ENCODE data around the gene CHST11. TPM values are rescaled to one million over a fixed set of nuclear protein-coding genes. Genes with fewer than 3 reads are reported as not detected.

CHST11 gene
- total RNA-seq, 1 experiment from 2014 or later = 6.7 TPM

DNA sequence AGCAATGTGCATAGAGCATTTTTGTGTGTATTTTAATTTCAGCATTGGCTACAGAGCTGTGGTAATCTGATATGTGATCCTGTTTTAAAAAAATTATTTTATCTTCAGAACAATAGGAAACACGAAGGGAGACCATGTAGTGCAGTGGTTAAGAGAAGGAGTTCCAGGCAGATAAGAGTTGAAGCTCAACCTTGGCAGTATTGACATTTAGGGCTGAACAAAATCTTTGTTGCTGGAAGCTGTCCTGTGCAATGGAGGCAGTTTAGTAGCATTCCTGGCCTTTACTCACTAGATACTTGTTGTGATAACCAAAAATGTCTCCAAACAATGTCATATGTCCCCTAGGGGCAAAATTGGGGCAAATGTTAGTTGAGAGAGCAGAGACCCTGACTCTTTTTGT lies 59.2 kb downstream of the CHST11 start:
- Histone ChIP-seq H3K23me2 (ENCODE audit: insufficient read length, low read depth, low read length, poor library complexity, severe bottlenecking) (no peaks in the 10 kb centered on the region), H2BK12ac (ENCODE audit: insufficient read length, low read depth, low read length) (no peak overlapping the region), H3K23ac (ENCODE audit: insufficient read length, low read depth, low read length) (no peak overlapping the region), H2AFZ (ENCODE audit: low read length) (no peak overlapping the region), H3K79me2 (ENCODE audit: insufficient read depth, low read length) (no peaks in the 10 kb centered on the region), H2BK20ac (ENCODE audit: low read depth, low read length, poor library complexity, severe bottlenecking) (no peak overlapping the region), H3K14ac (ENCODE audit: insufficient read depth, low read length) (no peak overlapping the region), H4K5ac (ENCODE audit: insufficient read length, low read depth, low read length) (no peak overlapping the region), H2BK5ac (ENCODE audit: insufficient read length, low read length) (no peak overlapping the region), H3K79me1 (ENCODE audit: insufficient read depth, low read depth, low read length, poor library complexity, severe bottlenecking) (no peaks in the 10 kb centered on the region), H3K4ac (ENCODE audit: low read depth, low read length) (no peak overlapping the region), H2BK120ac (ENCODE audit: low read depth, low read length, poor library complexity, severe bottlenecking) (no peak overlapping the region), H3K18ac (ENCODE audit: insufficient read length, low read depth, low read length) (no peak overlapping the region), H3K9me3 (ENCODE audit: control insufficient read depth, low read depth, low read length) (no peaks in the 10 kb centered on the region), H4K8ac (replicated peaks; ENCODE audit: insufficient read length, low read depth, low read length) (no peak overlapping the region), H3K27me3 (ENCODE audit: insufficient read depth, low read length) (no peaks in the 10 kb centered on the region), H3K9ac (ENCODE audit: extremely low read depth, insufficient read length, low read length) (no peak overlapping the region), H2AK5ac (ENCODE audit: insufficient read length, low read length) (no peak overlapping the region), H3K27ac (ENCODE audit: insufficient read length, low read depth, low read length) (no peak overlapping the region), H4K91ac (ENCODE audit: insufficient read length, low read depth, low read length) (no peak overlapping the region), H3K4me1 (ENCODE audit: insufficient read depth, low read length) (peaks cover 2% of the 10 kb centered on the region; the same call in 1 of the 2 replicates), H3K4me2 (ENCODE audit: insufficient read depth, insufficient read length, low read length) (no peak overlapping the region), H3K56ac (ENCODE audit: insufficient read length, low read depth, low read length) (no peak overlapping the region), H2BK15ac (ENCODE audit: low read depth, low read length) (no peak overlapping the region), H3T11ph (ENCODE audit: low read length) (no peak overlapping the region), H4K20me1 (ENCODE audit: control insufficient read depth, insufficient read depth, insufficient read length) (no peaks in the 10 kb centered on the region)
- no peak for DNase-seq
- no peak overlapping the region for H3K4me3 Mint-ChIP-seq
- no peak overlapping the region for H3K27ac Mint-ChIP-seq
- TF ChIP-seq, protein P1, sequence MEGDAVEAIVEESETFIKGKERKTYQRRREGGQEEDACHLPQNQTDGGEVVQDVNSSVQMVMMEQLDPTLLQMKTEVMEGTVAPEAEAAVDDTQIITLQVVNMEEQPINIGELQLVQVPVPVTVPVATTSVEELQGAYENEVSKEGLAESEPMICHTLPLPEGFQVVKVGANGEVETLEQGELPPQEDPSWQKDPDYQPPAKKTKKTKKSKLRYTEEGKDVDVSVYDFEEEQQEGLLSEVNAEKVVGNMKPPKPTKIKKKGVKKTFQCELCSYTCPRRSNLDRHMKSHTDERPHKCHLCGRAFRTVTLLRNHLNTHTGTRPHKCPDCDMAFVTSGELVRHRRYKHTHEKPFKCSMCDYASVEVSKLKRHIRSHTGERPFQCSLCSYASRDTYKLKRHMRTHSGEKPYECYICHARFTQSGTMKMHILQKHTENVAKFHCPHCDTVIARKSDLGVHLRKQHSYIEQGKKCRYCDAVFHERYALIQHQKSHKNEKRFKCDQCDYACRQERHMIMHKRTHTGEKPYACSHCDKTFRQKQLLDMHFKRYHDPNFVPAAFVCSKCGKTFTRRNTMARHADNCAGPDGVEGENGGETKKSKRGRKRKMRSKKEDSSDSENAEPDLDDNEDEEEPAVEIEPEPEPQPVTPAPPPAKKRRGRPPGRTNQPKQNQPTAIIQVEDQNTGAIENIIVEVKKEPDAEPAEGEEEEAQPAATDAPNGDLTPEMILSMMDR (conservative IDR thresholded peaks at IDR 0.05) = no peak
- WGBS (ENCODE audit: extremely low coverage, insufficient read length, low lambda C conversion rate) = no CpG with 5 or more reads among the region's 1 CpG
- peaks cover 0 to 1% (median 0%) of the 10 kb centered on the region in 3 experiments; a peak in 2 of 7 replicates for H3K36me3 Mint-ChIP-seq (ENCODE audit: insufficient read depth in 1 of 3, low read depth in 3 of 3)
- no peaks in the 10 kb centered on the region for H3K9me3 Mint-ChIP-seq
- no peaks in the 10 kb centered on the region for H3K27me3 Mint-ChIP-seq (ENCODE audit: low read depth)
- peaks cover 23 to 32% of the 10 kb centered on the region in 2 experiments for H3K4me1 Mint-ChIP-seq
